GM10266 (cell line): ENCODE measurements around the gene OR10D3.

Experiments used
- DNase-seq: peaks from one replicate; pipeline ENCODE4 v3.0.0; 2012; ENCODE audit errors: extremely low spot score
- TF ChIP-seq, protein P1 (sequence below): IDR thresholded peaks from 2 replicates; pipeline ENCODE4 v1.5.1; 2012; ENCODE audit warnings: mild to moderate bottlenecking, low read depth; ENCODE audit not compliant: control insufficient read depth, insufficient read depth; ENCODE audit errors: missing control alignments

Gene OR10D3

DNA sequence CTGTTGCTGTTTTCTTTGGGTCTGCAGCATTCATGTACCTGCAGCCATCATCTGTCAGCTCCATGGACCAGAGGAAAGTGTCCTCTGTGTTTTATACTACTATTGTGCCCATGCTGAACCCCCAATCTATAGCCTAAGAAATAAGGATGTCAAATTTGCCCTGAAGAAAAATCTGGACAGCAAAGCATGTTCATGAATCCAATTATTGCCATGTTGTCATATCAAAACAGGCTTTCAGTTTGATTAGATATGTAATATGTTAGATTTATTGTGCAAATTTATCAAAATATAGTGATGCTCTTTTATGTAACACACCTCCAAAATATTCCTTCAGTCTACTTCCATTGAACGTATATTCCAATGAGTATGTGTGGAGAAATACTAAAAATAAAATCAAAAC, 42.3 kb downstream of the OR10D3 start:
- TF ChIP-seq, protein P1, sequence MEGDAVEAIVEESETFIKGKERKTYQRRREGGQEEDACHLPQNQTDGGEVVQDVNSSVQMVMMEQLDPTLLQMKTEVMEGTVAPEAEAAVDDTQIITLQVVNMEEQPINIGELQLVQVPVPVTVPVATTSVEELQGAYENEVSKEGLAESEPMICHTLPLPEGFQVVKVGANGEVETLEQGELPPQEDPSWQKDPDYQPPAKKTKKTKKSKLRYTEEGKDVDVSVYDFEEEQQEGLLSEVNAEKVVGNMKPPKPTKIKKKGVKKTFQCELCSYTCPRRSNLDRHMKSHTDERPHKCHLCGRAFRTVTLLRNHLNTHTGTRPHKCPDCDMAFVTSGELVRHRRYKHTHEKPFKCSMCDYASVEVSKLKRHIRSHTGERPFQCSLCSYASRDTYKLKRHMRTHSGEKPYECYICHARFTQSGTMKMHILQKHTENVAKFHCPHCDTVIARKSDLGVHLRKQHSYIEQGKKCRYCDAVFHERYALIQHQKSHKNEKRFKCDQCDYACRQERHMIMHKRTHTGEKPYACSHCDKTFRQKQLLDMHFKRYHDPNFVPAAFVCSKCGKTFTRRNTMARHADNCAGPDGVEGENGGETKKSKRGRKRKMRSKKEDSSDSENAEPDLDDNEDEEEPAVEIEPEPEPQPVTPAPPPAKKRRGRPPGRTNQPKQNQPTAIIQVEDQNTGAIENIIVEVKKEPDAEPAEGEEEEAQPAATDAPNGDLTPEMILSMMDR, result no peak
- DNase-seq, result no peak

DNA sequence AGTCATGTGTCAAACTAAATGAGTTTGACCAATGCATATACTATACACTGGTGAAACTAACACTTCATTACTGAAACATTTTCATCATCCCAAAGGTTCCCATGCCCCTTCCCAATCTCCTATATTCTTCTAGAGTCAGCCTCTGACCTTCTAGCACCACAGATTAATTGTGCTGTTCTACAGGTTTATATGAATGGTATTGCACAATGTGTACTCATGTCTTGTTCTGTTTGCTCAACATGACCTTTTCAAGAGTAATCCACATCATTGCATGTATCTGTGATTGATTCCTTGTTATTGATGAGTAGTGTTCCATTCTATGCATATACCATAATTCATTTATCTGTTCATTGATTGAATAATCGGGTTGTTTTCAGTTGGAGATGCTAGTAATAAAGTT, 50.2 kb downstream of the OR10D3 start:
- no peak for DNase-seq
- TF ChIP-seq, protein P1, result no peak
